ENCODE results near the gene CYB5B.

Gene CYB5B

DNA sequence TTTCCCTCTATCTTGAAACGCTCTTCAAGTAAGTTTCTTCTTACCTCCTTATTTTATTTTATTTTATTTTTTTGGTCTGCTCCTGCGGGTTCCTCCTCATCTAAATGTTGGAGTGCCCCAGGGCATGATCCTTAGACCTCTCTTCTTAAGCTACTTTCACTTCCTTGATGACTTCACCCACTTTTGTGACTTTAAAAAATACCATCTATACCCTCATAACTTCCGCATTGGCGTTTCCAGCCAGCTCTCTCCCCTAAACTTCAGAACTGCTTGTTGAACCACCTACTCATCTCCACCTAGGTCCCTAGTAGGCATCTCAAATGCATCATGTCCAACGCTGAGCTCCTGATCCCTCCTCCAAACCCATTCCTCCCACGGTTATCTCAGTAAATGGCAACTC is 89.9 kb downstream of the CYB5B start:
- DNase-seq (ENCODE audit: low read depth in 1 of 2, low spot score in 1 of 2), result no peak

Data from activated CD4-positive, alpha-beta T cell treated with anti-CD3 and anti-CD28 coated beads, Interleukin-2, amount 50 U/mL, for 24 hours (primary cell).